Subcutaneous adipose tissue (tissue), 4 donors: Measurements from ENCODE around the gene MRPS10. TPM values are rescaled to one million over a fixed set of nuclear protein-coding genes. Genes with fewer than 3 reads are reported as not detected.

ENCODE experiments used
- CTCF ChIP-seq: fragments of 450-650 bp; IDR thresholded peaks from one replicate; pipeline ENCODE4 v1.5.1; 2016; ENCODE audit warnings: low read depth, mild to moderate bottlenecking, control low read depth, antibody characterized with exemption, moderate library complexity
- total RNA-seq, 4 donors: library from RNA; depleted of rRNA; stranded (reverse); fragments of >200 nt; gene quantifications; one replicate each; pipeline ENCODE4 v1.1.0, GENCODE V29; 2016

MRPS10 gene
- total RNA-seq, 4 donors from 2014 or later: 29.1 to 35.6 (median 31.9) TPM

DNA sequence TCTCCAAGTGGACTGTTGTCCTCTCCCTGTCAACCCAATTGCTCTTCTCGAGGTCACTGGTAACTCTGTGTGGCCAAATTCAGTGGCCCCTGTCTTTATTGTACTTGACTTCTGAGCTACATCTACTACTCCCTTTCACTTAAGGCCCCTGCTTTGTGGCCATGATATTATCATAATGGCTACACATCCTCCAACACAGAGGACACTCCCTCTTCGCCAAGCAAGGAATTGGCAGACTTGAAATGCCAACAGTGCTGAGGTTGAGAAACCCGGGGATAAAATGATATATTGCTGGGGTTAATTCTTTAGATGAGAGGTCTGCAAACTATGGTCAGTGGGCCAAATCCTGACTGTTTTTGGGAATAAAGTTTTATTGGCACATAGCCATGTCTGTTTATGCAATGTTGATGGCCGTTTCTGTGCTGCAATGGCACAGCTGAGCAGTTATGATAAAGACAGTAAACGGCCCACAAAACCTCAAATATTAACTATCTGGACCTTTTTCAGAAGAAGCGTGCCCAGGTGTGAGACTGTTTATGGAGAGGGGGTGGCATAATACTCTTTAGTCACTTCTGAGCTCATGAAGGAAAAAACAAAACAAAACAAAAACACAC lies 12.0 kb upstream of the MRPS10 start:
- no peak for TF ChIP-seq CTCF

- TF ChIP-seq CTCF: no peak
These were observed 10.6 kb upstream of the MRPS10 start for GRCh38 chr6:42228305-42228704.

DNA sequence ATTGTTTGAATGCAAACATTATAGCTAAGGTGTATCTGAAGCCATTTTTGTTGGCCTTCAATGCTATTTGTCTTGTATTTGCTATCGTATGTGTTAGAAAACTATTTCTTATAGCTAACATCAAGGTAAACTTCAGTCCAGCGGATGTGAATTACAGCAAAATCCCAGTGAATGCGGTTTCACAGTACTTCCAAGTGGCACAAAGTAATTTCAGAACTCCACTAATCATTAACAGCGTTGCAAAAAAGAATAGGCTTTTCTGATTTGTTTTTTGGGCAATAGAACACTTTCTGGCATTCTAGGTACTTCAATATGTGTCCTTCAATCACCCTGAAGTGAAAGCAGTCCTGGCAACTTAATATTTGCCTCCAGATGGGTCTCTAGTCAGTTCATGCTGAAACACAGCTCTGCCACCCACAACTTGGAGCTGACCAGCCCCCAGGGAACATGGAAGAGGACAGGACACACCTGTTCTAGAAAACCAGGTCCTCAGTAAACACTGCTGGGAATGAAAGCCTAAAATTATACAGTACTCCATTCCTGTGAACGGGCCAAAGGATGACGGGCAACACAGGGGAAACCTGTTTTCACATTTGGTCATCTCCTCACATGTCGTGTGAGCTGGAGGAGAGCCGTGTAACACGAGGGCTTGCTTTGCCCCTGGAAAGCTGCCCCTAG lies 9.7 kb upstream of the MRPS10 start:
- TF ChIP-seq CTCF: no peak

GRCh38 chr6:42226645-42227143 lies 9.0 kb upstream of the MRPS10 start:
- no peak for TF ChIP-seq CTCF

DNA sequence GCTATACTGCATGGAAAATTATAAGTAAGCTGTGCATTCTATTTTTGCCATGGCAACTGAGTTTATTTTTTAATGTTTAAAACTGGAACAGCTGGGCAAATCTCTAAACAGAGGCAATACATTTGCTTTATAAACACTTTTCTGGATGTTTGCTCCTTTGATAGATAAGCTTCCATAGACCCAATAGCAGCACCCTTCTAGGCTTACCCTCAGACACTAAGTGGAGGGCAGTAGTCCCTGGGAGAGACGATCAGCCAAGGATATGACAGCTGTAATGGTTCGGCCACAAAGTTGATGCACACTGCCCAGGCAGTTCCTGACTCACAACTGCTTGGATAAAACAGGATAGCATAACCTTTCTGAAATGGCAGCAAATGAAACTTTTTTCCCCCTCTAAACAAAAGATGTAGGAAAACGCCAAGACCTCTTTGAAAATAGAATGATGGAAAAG lies 8.5 kb upstream of the MRPS10 start:
- TF ChIP-seq CTCF: no peak

GRCh38 chr6:42225419-42225818 lies 7.8 kb upstream of the MRPS10 start:
- TF ChIP-seq CTCF: no peak

DNA sequence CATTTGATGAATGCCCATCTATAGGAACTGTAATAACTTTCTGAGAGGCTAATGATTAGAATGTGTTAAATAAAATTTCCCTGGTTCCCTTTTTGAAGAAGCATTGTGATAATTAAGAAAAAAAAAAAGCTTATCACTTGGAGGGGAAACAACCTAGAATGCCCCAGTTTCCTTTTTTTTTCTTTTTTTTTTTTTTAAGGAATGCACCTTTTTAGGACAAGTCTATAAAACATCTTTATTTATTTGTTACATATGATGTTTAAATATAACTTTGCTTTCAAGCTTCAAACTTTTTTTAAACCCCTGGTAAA lies 7.3 kb upstream of the MRPS10 start:
- TF ChIP-seq CTCF: no peak
